Esophagus muscularis mucosa (tissue), 4 donors: ENCODE data around the gene FYB1. TPM values are rescaled to one million over a fixed set of nuclear protein-coding genes. Genes with fewer than 3 reads are reported as not detected.
A peak's percentile ranks its signal among the peaks of the same experiment; 100 is the strongest.

Source experiments
- DNase-seq: peaks from one replicate; pipeline ENCODE4 v3.0.0-alpha.2; 2017; ENCODE audit errors: extremely low spot score
- H3K27ac ChIP-seq, 4 donors: fragments of 200-600 bp; sonication (generic); replicated peaks in 1 of 4; 1 replicate in 3 of 4; 2 replicates in 1 of 4; pipeline ENCODE4 v1.5.1; 2016 to 2019; ENCODE audit warnings: mild to moderate bottlenecking in 1 of 4
- H3K27me3 ChIP-seq, 4 donors: fragments of 200-600 bp; sonication (generic); one replicate each; pipeline versions ENCODE4 v1.5.1 to v1.6.0; 2016 to 2019
- H3K36me3 ChIP-seq, 4 donors: fragments of 200-600 bp; sonication (generic); one replicate each; pipeline ENCODE4 v1.5.1; 2016 to 2019
- H3K4me1 ChIP-seq, 4 donors: fragments of 200-600 bp; sonication (generic); one replicate each; pipeline ENCODE4 v1.5.1; 2016 to 2019
- H3K4me3 ChIP-seq, 4 donors: fragments of 200-600 bp; sonication (generic); 1 replicate in 2 of 4; 2 replicates in 2 of 4; pipeline ENCODE4 v1.5.1; 2016 to 2019; ENCODE audit warnings: mild to moderate bottlenecking in 4 of 4, moderate library complexity in 1 of 4
- H3K9me3 ChIP-seq, 4 donors: fragments of 200-600 bp; sonication (generic); 1 replicate in 3 of 4; 2 replicates in 1 of 4; pipeline ENCODE4 v1.5.1; 2016 to 2019
- CTCF ChIP-seq, 3 experiments: fragments of 200-600 bp in 2 of 3; fragments of 450-650 bp in 1 of 3; sonication (generic) in 2 of 3; IDR thresholded peaks; one replicate each; pipeline ENCODE4 v1.5.1; 2017 to 2019; ENCODE audit warnings: antibody characterized with exemption in 3 of 3, mild to moderate bottlenecking in 2 of 3, moderate library complexity in 1 of 3
- EP300 ChIP-seq: sonication (generic); formaldehyde crosslinking; IDR thresholded peaks from one replicate; pipeline ENCODE4 v1.6.1; 2017; ENCODE audit warnings: antibody characterized with exemption
- POLR2A ChIP-seq: fragments of 450-650 bp; IDR thresholded peaks from one replicate; pipeline ENCODE4 v1.6.1; 2017; ENCODE audit warnings: antibody characterized with exemption, moderate library complexity, mild to moderate bottlenecking, low read depth
- POLR2AphosphoS5 ChIP-seq, 2 donors: sonication (generic); formaldehyde crosslinking; IDR thresholded peaks; one replicate each; pipeline ENCODE4 v1.6.1; 2017; ENCODE audit warnings: antibody characterized with exemption in 2 of 2
- WGBS: methylation state at CpG from one replicate; pipeline ENCODE4 v1.1.5; 2018; 5-methylcytosine and 5-hydroxymethylcytosine counted together
- intact Hi-C: fragments of 100-400 bp; cut with DNase I; formaldehyde crosslinking; loops from one replicate; pipeline ENCODE4 v1.15.1; 2023
- total RNA-seq, 4 donors: library from RNA; depleted of rRNA; stranded (reverse); fragments of >200 nt; gene quantifications; one replicate each; pipeline versions ENCODE4 v1.1.0 to v1.2.1, GENCODE V29; 2016

The FYB1 gene
- total RNA-seq, 4 donors from 2014 or later: 3.2 to 12.9 (median 3.9) TPM

DNA sequence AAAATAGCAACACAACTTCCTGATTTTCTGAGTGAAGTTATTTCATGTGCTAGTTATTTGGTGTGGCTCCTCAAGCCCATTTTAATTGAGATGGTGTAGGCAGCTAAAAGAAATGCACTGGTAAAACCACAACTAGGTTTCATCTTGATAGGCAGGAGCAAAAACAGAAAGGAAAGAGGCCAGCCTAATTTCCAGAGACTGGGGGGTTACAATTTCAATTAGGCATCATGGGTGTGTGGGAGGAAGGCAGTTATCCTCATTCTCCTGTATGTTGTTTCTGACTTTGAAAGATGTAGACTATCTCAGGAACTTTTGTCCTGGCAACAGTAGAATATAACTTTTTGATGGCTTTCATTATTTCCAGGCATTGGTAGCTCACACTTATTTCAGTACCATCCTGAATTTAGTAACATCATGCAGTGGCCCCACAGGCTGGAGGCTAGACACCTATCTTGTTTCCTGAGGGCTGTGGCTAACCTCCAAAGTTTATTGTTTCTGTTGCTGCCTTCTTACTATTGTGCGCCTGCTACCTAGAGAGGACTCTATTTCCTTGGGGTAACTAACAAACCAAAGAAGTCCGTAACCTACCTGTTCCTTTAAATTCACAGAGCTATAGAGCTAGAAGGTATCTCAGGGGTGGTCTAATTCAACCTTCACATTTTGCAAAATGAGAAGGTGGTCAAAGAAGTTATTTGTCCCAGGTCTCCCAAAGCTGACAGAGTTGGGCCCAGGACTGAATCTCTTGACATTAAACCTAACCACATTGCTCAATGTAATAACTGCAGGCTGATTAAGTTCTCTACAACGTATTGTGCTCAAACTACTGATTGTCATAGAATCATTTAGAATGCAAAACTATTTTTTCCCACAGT, 42.4 kb downstream of the FYB1 start:
- H3K4me1 ChIP-seq: no peaks in the 10 kb centered on the region
- no peaks in the 10 kb centered on the region for H3K9me3 ChIP-seq
- H3K27me3 ChIP-seq: no peaks in the 10 kb centered on the region
- DNase-seq: peak; percentile 85
- no peaks in the 10 kb centered on the region for H3K36me3 ChIP-seq
- H3K27ac ChIP-seq: no peak overlapping the region
- WGBS: 83% methylated on average over 3 of the region's 3 CpGs
- intact Hi-C loops: no loop called here
- H3K4me3 ChIP-seq: no peak overlapping the region
- TF ChIP-seq CTCF (IDR thresholded peaks at IDR 0.05): no peak

DNA sequence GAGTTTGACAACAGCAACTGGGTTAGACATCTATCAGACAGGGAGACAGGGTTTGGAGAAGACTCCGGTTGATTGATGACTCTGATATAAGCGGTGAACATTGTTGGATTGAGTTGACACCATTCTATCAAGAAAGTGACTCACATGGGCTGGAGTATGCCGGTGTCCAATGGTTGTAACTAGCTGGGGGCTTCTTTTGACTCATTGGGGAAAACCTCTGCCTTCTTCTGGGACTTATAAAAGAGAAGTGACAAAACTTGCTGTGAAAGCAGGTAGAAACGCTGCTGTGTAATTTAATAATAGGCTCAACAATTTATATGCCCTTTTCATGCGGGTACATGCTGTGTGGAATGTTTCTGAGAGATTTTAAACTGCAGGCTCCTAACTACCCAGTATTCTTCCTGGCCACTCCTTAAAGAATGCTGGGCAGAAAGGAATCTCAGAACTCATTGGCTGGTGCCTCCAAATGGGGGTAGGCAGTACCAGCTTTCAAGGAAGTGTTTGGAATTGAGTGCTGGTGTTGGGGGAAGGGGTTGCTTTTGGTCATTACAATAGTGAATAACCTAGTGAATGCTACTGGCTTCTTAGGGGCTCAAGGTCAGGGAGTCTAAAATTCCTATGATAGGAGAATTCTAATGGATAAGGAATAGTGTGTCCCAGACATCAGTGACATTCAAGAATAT, 43.9 kb downstream of the FYB1 start:
- 86% methylated on average over 5 of the region's 5 CpGs for whole genome bisulfite sequencing
- intact Hi-C loops: no loop called here

DNA sequence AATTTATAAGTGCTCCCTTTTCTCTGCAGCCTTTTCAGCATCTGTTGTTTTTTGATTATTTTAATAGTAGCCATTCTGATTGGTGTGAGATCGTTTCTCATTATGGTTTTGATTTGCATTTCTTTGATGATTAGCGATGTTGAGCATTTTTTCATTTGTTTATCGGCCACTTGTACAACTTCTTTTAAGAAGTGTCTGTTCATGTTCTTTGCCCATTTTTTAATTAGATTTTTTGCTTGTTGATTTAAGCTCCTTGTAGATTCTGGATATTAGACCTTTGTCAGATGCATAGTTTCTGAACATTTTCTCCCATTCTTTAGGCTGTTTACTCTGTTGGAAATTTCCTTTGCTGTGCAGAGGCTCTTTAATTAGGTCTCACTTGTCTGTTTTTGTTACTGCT, 46.3 kb downstream of the FYB1 start:
- Histone ChIP-seq H3K27me3 (no peaks in the 10 kb centered on the region), H3K4me1 (no peaks in the 10 kb centered on the region), H3K27ac (no peak overlapping the region), H3K36me3 (no peaks in the 10 kb centered on the region), H3K4me3 (no peak overlapping the region), H3K9me3 (no peaks in the 10 kb centered on the region)
- TF ChIP-seq POLR2AphosphoS5 (IDR thresholded peaks at IDR 0.05) (no peak), EP300 (no peak), CTCF (IDR thresholded peaks at IDR 0.05) (no peak), POLR2A (no peak)
- 95% methylated on average over 3 of the region's 3 CpGs for WGBS
- DNase-seq: no peak
- intact Hi-C loops: no loop called here

More for the DNA sequence above, 43.9 kb downstream of the FYB1 start:
- H3K4me3 ChIP-seq: no peak overlapping the region
- H3K9me3 ChIP-seq: no peaks in the 10 kb centered on the region
- TF ChIP-seq POLR2A: no peak
- no peak for TF ChIP-seq CTCF (IDR thresholded peaks at IDR 0.05)
- TF ChIP-seq POLR2AphosphoS5 (IDR thresholded peaks at IDR 0.05): no peak
- no peak for TF ChIP-seq EP300
- H3K4me1 ChIP-seq: no peaks in the 10 kb centered on the region
- no peak overlapping the region for H3K27ac ChIP-seq
- DNase-seq: peak; percentile 75
- H3K27me3 ChIP-seq: no peaks in the 10 kb centered on the region
- no peaks in the 10 kb centered on the region for H3K36me3 ChIP-seq

DNA sequence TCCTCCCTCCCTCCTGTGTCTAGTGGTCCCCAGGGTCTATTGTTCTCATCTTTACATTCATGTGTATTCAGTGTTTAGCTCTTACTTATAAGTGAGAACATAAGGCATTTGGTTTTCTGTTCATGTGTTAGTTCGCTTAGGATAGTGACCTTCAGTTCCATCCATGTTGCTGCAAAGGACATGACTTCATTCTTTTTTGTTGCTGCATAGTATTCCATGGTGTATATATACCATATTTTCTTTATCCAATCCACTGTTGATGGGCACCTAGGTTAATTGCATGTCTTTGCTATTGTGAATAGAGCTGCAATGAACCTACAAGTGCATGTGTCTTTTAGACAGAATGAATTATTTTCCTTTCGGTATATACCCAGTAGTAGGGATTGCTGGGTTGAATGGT, 46.8 kb downstream of the FYB1 start:
- intact Hi-C loops: no loop called here
- 91% methylated on average over 2 of the region's 2 CpGs for WGBS
- no peak for TF ChIP-seq EP300
- no peak for TF ChIP-seq CTCF (IDR thresholded peaks at IDR 0.05)
- no peak for TF ChIP-seq POLR2A
- no peak for TF ChIP-seq POLR2AphosphoS5 (IDR thresholded peaks at IDR 0.05)

More for the DNA sequence above, 46.8 kb downstream of the FYB1 start:
- DNase-seq: no peak
- no peaks in the 10 kb centered on the region for H3K36me3 ChIP-seq
- no peak overlapping the region for H3K27ac ChIP-seq
- H3K9me3 ChIP-seq: no peaks in the 10 kb centered on the region
- no peak overlapping the region for H3K4me3 ChIP-seq
- H3K27me3 ChIP-seq: no peaks in the 10 kb centered on the region
- H3K4me1 ChIP-seq: no peaks in the 10 kb centered on the region
